Measurements from ENCODE around the gene CPT2.

DNA sequence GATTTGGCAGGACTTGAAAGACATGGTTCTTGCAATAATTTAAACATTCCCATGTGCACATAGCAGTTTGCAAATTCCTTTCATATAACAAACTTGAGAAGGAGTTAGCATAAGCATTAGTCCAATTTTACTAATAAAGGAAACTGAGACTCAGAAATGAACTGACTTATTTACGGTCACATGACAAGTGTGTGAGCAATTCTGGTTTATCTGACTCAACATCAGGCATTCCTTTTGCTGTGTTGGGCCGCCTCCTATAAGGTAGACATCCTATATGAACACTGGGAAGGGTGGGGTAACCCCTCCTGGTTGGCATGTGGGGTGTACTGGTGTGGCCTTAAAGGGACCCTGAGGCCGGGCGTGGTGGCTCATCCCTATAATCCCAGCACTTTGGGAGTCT lies 8.5 kb upstream of the CPT2 start:
- TF ChIP-seq, protein P1, sequence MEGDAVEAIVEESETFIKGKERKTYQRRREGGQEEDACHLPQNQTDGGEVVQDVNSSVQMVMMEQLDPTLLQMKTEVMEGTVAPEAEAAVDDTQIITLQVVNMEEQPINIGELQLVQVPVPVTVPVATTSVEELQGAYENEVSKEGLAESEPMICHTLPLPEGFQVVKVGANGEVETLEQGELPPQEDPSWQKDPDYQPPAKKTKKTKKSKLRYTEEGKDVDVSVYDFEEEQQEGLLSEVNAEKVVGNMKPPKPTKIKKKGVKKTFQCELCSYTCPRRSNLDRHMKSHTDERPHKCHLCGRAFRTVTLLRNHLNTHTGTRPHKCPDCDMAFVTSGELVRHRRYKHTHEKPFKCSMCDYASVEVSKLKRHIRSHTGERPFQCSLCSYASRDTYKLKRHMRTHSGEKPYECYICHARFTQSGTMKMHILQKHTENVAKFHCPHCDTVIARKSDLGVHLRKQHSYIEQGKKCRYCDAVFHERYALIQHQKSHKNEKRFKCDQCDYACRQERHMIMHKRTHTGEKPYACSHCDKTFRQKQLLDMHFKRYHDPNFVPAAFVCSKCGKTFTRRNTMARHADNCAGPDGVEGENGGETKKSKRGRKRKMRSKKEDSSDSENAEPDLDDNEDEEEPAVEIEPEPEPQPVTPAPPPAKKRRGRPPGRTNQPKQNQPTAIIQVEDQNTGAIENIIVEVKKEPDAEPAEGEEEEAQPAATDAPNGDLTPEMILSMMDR (IDR thresholded peaks at IDR 0.05; ENCODE audit: low read length): no peak
- TF ChIP-seq EZH2phosphoT487 (IDR thresholded peaks at IDR 0.05; ENCODE audit: low read length): no peak

Data from MM.1S (cell line).